ENCODE measurements around the gene FATE1. TPM values are rescaled to one million over a fixed set of nuclear protein-coding genes. Genes with fewer than 3 reads are reported as not detected.

FATE1 gene
- polyA plus RNA-seq, 6 donors from 2014 or later = not detected

DNA sequence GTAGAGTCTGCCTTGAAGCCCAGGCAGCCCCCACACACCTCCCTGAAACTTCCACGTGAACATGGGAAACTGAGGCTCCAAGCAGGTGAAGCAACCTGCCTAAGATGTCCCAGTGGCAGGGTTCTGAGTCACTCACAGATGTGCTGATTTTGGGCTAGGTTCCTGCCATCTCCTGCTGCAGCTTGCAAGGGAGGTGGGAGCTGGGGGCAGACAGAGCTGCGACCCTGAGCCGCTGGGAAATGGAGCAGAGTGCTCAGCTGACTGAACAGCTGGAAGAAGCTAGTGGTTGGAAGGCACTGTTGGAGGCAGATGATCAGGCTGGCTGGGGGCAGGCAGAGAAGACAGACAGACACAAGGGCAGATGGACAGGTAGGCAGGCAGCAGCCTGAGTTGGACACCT, 3.6 kb upstream of the FATE1 start:
- Mint-ChIP-seq H3K27me3 (peaks cover 0 to 10% (median 0%) of the 10 kb centered on the region in 3 donors), H3K27ac (no peak overlapping the region), H3K4me3 (no peak overlapping the region), H3K4me1 (no peaks in the 10 kb centered on the region), H3K9me3 (no peaks in the 10 kb centered on the region), H3K36me3 (no peaks in the 10 kb centered on the region)
- ATAC-seq (ENCODE audit: low read depth in 2 of 2) = no peak
- DNase-seq = no peak

DNA sequence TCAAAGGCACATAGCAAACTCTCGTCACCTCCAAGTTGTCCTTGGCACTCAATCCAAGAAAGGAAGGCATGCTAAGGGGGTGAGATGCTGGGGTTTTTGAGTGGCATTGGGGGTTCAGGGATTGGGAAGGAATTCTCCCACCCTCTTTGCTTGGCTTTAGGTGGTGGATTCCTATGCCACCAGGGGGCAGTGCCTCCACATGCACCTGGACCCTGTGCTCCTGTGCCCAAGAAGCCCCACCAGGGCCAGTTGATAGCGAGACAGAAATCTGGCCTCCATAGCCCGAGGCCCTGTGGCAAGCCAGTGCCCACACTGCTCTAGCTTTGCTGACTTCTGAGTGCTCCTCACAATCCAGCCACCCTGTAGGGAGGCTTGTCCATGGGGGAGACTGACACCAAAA, 2.0 kb upstream of the FATE1 start:
- H3K36me3 Mint-ChIP-seq = no peaks in the 10 kb centered on the region
- H3K4me3 Mint-ChIP-seq = no peak overlapping the region
- H3K27ac Mint-ChIP-seq = peak overlapping the region in 1 of 6 donors; percentile 40
- H3K9me3 Mint-ChIP-seq = no peaks in the 10 kb centered on the region
- peaks cover 0 to 10% (median 0%) of the 10 kb centered on the region in 3 donors for H3K27me3 Mint-ChIP-seq
- no peaks in the 10 kb centered on the region for H3K4me1 Mint-ChIP-seq
- ATAC-seq (ENCODE audit: low read depth in 2 of 2) (no peak), DNase-seq (no peak)

DNA sequence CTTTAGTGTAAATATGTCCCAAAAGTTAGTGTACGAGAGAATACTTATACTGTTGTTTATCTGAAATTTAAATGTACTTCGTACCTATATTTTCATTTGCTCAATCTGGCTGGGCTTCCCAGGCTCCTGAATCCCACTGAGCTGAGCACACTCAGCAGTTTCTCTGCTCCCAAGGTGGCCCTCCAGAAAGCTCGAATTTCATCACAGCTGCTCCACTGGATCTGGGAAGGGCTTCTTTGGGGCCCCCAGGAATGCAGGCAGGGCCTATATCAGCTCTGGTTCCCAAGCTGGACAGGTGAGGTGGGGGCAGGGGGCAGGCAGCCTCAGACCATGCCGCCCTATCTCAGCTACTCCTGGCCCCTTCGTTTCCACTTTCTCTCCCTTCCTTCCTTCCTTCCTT, 1.5 kb upstream of the FATE1 start:
- Mint-ChIP-seq H3K4me1 (no peaks in the 10 kb centered on the region), H3K36me3 (no peaks in the 10 kb centered on the region), H3K9me3 (no peaks in the 10 kb centered on the region), H3K27me3 (peaks cover 0 to 10% (median 0%) of the 10 kb centered on the region in 3 donors), H3K4me3 (no peak overlapping the region), H3K27ac (no peak overlapping the region)
- ATAC-seq (ENCODE audit: low read depth in 2 of 2) (no peak), DNase-seq (no peak)

DNA sequence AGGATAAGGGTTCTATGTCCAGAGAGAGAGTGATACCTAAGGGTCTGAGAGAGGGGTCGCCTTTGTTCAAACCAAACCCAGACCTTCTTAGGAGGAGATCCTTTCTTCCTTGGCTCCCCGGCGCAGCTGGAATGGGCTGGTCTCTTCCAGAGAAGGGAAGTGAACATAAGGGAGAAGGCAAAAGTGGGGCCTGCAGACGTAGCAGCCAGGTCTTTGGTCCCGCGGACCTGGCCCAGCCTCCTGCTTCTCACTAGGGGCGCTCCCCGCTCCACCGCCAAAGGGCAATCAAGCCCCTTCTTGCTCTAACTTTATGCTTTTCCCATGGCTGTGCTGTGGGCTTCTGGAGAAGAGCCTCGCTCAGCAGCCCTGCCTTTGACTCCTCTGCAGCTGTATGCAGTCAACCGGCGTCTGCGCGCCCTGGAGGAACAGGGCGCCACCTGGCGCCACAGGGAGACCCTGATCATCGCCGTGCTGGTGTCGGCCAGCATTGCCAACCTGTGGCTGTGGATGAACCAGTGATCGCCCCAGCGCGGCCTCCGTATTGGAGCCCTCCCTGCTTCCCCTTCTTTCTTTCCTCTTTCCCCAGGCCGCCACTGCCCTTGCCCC, 6.5 kb downstream of the FATE1 start:
- H3K36me3 Mint-ChIP-seq = no peaks in the 10 kb centered on the region
- H3K9me3 Mint-ChIP-seq = peaks cover 0 to 3% (median 0%) of the 10 kb centered on the region in 7 donors
- H3K4me3 Mint-ChIP-seq = no peak overlapping the region
- H3K27me3 Mint-ChIP-seq = no peaks in the 10 kb centered on the region
- DNase-seq (no peak), ATAC-seq (ENCODE audit: low read depth in 2 of 2) (no peak)
- H3K27ac Mint-ChIP-seq = no peak overlapping the region
- peaks cover 0 to 2% (median 0%) of the 10 kb centered on the region in 3 donors for H3K4me1 Mint-ChIP-seq

DNA sequence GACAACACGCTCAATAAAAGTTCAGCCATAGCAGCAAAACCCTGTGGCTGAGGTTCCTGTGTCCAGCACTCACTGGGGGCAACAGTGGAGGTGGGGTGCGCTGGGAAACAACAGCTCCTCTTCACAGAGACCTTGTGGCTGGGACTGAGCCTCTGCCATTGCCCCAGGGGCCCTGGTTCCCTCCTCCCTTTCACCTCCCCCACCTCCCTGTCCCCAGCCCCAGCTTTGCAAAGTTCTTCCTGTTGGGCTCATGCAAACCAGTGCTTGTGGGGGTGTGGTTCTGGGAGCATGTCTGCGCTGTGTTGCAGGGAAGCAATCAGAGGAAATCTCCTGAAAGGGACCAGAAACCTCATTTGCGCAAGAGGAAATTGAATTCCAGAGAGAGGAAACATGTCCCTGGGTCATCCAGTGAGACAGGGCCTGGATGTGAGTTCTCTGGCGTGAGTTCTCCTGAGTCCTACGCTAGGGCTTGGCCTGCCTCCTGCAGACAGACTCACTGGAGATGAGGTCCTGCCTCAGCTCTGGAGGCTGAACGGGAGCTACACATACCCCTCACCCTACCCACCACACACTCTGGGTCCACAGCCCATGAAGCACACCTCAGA, 7.4 kb downstream of the FATE1 start:
- H3K4me3 Mint-ChIP-seq = no peak overlapping the region
- no peak overlapping the region for H3K27ac Mint-ChIP-seq
- H3K36me3 Mint-ChIP-seq = no peaks in the 10 kb centered on the region
- H3K9me3 Mint-ChIP-seq = peaks cover 0 to 3% (median 0%) of the 10 kb centered on the region in 7 donors
- H3K27me3 Mint-ChIP-seq = no peaks in the 10 kb centered on the region
- ATAC-seq (ENCODE audit: low read depth in 2 of 2) = no peak
- peaks cover 0 to 2% (median 0%) of the 10 kb centered on the region in 3 donors for H3K4me1 Mint-ChIP-seq
- no peak for DNase-seq

DNA sequence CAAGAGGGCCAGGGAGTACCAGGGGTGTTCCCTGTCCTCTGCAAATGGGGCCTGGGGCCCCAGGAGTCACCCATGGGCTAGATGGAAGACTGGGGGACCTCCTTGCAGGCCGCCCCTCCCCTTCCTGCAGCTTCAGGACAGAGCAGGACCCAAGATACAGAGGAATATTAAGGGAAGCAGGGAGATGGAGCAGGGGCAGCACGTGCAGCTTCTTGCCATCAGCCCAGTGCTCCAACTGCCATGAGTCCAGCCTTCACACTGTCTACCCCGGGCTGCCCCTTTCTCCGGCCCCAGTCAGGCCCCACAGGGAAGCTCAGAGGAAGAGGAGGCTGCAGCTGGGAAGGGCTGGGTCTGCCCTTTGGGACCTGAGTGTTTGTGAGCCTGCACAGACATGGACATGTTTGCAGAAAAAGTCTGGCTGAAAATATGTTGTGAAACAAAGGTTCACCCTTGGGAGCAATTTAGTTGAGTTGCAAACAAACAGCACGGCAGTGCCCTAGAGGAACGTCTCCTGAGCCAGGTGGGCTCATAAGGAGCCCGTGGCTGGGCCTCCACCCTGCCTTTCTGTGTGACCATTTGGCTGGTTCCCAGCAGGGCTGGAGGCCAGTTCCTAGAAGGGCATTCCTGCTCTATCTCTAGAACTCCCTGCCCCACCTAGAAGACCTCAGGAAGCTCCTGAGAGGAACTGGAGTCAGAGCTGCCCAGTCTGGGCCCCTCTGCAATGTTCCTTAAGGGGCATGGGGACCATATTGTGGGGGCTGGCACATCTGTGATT, 8.9 kb downstream of the FATE1 start:
- Mint-ChIP-seq H3K36me3 (no peaks in the 10 kb centered on the region), H3K27ac (no peak overlapping the region), H3K4me1 (peaks cover 0 to 2% (median 0%) of the 10 kb centered on the region in 3 donors), H3K27me3 (no peaks in the 10 kb centered on the region), H3K9me3 (peaks cover 0 to under 1% (median 0%) of the 10 kb centered on the region in 7 donors), H3K4me3 (no peak overlapping the region)
- ATAC-seq (ENCODE audit: low read depth in 2 of 2) (no peak), DNase-seq (no peak)

DNA sequence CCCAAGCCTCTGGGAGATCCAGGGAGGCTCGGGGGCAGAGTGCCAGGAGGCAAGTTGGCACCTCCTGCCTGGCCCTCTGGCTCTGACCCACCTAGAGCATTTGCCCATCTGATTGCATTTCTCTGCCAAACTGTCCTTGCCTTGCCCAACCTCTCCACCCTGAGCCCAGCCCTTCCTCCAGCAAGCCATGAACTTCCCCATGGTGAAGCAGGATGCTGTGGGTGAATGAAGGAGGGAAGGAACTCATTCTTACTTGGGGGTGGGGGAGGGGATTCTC, 9.4 kb downstream of the FATE1 start:
- Mint-ChIP-seq H3K4me3 (no peak overlapping the region), H3K27me3 (no peaks in the 10 kb centered on the region), H3K9me3 (no peaks in the 10 kb centered on the region), H3K27ac (no peak overlapping the region), H3K4me1 (peaks cover 0 to 2% (median 0%) of the 10 kb centered on the region in 3 donors), H3K36me3 (no peaks in the 10 kb centered on the region)
- ATAC-seq (ENCODE audit: low read depth in 2 of 2) = no peak
- DNase-seq = no peak

DNA sequence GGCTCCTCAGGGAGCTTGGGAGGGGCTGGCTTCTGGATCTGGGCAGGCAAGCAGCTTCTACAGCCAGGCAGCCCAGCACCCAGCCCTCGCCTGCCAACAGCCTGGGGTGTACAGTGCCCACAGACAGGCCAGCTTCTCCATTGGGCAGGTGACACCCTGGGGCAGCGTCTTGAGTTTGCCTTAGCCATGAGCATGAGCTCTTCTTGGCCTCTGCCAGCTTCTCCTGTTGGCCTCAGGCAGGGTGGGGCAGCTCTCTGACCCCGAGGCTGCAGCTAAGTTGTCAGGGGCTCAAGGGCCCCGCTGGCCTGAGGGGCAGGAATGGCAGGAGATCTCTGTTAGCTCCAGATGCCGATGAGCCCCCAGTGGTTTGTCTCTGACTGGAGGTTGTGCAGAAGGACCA, 10.9 kb downstream of the FATE1 start:
- no peak for DNase-seq
- Mint-ChIP-seq H3K27me3 (no peaks in the 10 kb centered on the region), H3K36me3 (no peaks in the 10 kb centered on the region), H3K4me3 (no peak overlapping the region), H3K9me3 (no peaks in the 10 kb centered on the region), H3K27ac (no peak overlapping the region), H3K4me1 (peaks cover 0 to 2% (median 0%) of the 10 kb centered on the region in 3 donors)
- ATAC-seq (ENCODE audit: low read depth in 2 of 2) = no peak

DNA sequence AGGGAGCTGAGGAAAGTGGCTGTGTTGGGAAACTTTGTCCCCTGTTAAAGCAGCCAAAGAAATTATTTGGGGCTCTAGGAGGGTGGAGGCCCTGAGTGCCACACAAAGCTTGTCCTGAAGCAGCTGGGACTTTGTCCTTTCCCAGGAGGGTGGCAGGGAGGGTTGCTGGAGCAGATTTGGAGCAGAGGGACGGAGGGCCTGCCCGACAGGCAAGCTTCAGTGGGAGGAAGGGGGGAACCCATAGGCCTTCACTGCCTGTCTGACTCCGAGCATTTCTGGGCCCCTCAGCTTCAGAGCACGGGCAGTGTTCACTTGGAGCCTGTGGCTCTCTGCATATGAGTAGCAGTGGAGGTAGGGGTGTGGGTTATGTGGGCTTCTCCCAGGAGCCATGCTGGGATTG, 11.5 kb downstream of the FATE1 start:
- DNase-seq (no peak), ATAC-seq (ENCODE audit: low read depth in 2 of 2) (no peak)
- peaks cover 0 to 2% (median 0%) of the 10 kb centered on the region in 3 donors for H3K4me1 Mint-ChIP-seq
- H3K27me3 Mint-ChIP-seq = no peaks in the 10 kb centered on the region
- H3K9me3 Mint-ChIP-seq = no peaks in the 10 kb centered on the region
- no peaks in the 10 kb centered on the region for H3K36me3 Mint-ChIP-seq
- H3K4me3 Mint-ChIP-seq = no peak overlapping the region
- no peak overlapping the region for H3K27ac Mint-ChIP-seq

DNA sequence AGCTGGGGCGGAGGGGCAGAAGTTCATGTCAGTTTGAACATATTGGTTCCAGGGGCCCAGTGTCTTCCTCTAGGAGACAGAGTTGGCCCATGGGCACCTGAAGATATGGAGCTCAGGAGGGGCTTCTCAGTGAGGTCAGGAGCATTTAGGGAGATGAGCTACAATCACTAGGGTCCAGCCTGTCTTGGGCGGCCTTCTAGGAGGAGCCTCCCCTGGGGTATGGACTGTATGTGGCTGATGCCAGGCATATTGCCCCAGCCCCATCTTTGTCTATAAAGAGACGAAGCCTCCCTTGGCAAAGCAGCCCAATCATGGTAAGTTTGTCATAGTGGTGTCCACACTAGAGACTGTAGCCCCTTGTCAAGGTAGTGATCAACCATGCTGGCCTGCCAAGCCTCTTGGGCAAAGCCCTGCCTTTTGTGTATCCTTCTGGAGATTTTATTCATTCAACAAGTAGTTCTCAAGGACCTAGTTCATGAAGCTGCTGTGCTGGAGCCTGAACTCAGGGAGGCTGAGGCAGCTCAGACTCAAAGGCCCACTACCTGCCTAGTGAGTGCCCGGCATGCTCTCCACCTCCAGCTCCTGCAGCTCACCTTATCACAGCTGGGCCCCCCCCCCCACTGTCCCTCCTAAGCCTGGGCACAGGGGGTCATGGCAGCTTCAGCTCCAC, 13.4 kb downstream of the FATE1 start:
- DNase-seq (no peak), ATAC-seq (ENCODE audit: low read depth in 2 of 2) (no peak)
- H3K4me3 Mint-ChIP-seq = no peak overlapping the region
- H3K36me3 Mint-ChIP-seq = no peaks in the 10 kb centered on the region
- H3K27me3 Mint-ChIP-seq = peaks cover 0 to 8% (median 1%) of the 10 kb centered on the region in 3 donors
- no peaks in the 10 kb centered on the region for H3K9me3 Mint-ChIP-seq
- no peaks in the 10 kb centered on the region for H3K4me1 Mint-ChIP-seq
- no peak overlapping the region for H3K27ac Mint-ChIP-seq

DNA sequence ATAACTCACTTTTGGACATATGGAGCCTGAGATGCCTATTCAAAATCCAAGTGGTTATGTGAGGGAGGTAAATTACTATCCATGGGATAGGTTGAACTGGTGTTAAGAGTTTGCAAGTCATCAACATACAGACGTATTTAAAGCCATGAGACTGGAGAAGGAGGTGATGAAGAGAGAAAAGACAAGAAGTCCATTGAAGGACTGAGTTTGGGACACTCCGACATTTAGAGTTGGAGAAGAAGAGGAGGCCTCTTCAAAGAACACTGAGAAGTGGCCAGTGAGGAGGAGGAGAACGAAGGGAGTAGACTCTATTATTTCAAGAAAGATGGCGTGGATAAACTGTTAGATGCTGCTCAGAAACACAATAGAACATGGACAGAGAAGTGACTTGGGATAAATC, 18.6 kb downstream of the FATE1 start, which contains the start of gene CNGA2:
TSS of gene CNGA2 (plus strand) at position 301 of the 400 bp plus-strand sequence. CDS start 3,738 bp downstream, outside the sequence.
- Mint-ChIP-seq H3K4me1 (no peaks in the 10 kb centered on the region), H3K4me3 (no peak within 1 kb of the TSS), H3K27me3 (peaks cover 8 to 23% (median 15%) of the 10 kb centered on the region in 3 donors), H3K36me3 (no peaks in the 10 kb centered on the region), H3K9me3 (peaks cover 0 to 5% (median 0%) of the 10 kb centered on the region in 7 donors), H3K27ac (no peak within 1 kb of the TSS)
- DNase-seq (no peak), ATAC-seq (ENCODE audit: low read depth in 2 of 2) (no peak)

DNA sequence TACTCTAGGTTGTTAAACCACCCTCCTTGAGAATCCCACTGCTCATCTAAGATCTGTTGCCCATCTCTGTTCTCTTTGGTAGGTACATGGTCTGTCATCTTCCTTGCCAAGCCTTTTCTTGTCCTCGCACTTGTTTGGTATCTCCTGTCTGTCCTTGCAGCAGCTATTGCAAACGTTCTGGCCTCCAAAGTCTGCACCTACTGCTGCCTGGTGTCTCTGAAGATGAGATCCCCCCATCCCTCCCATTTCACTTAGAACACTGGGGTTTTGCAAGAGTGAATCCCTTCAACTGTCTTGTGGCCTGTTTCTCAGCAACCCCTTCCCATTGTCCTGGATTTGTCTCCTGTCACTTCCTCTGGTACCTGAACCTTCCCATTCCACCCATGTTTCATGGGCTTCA, 19.4 kb downstream of the FATE1 start:
- H3K27me3 Mint-ChIP-seq = peaks cover 8 to 23% (median 15%) of the 10 kb centered on the region in 3 donors
- H3K4me1 Mint-ChIP-seq = no peaks in the 10 kb centered on the region
- H3K36me3 Mint-ChIP-seq = no peaks in the 10 kb centered on the region
- H3K27ac Mint-ChIP-seq = no peak overlapping the region
- no peak overlapping the region for H3K4me3 Mint-ChIP-seq
- ATAC-seq (ENCODE audit: low read depth in 2 of 2) (no peak), DNase-seq (no peak)
- H3K9me3 Mint-ChIP-seq = peaks cover 0 to 5% (median 0%) of the 10 kb centered on the region in 7 donors

DNA sequence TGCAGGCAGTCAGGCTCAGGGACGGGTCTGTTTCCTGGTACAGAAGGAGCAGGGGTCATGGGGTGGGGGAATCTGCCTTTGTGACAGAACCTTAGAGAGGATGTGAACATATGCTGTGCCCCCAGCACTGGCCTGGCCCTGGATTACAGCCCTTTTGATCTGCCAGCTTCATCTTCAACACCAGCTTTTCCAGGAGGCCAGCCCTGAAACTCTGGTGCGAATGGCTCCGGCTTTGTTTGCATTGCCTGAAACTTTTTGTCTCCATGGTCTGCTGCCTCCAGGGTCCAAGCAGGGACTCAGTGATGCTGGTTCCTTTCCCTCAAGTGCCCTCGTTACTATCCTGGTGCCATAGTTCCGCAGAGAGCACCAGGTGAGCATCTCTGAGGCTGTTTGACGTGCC, 20.9 kb downstream of the FATE1 start:
- Mint-ChIP-seq H3K27ac (no peak overlapping the region), H3K9me3 (peaks cover 0 to 5% (median 0%) of the 10 kb centered on the region in 7 donors), H3K4me1 (no peaks in the 10 kb centered on the region), H3K36me3 (no peaks in the 10 kb centered on the region), H3K4me3 (no peak overlapping the region), H3K27me3 (peaks cover 8 to 23% (median 15%) of the 10 kb centered on the region in 3 donors)
- ATAC-seq (ENCODE audit: low read depth in 2 of 2) (no peak), DNase-seq (no peak)

All from naive B cell (primary cell).